Measurements from ENCODE around the gene PROP1.
"Not testable (repeated sequence)": the region's sequence is repeated elsewhere in the genome, so short reads cannot be mapped to it uniquely, and the experiment has no call there.

PROP1 gene

DNA sequence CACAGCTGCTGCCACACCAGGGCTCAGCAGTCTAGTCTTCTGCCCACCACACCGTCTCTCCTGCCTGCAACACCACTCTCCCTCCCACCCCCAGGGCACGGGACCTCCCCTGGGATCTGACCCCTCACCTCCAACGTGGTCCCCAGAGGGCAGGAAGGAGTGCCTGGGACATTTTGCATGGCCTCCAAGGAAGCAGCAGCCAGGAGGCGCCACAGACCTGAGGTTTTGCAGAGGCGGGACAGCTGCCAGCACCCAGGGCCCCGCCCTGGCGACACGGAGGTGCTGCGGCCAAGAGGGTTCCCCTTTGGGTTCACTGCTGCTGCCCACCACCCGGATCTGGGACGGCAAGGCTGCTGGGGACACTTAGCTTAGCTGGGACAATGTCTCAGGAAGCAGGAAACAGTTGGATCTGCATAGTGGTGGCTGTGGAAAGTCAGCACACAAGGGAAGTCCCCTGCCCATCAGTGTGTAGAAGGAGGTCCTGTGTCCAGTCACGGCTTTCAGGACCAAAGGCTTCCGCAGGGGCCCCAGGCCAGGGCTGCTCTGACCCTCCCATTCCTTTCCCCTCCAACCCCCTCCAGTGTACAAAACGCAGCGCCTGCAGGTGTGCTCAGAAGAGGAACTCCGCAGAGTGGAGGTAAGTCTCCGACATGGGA, 13.8 kb downstream of the PROP1 start:
- DNase-seq, result no peak

DNA sequence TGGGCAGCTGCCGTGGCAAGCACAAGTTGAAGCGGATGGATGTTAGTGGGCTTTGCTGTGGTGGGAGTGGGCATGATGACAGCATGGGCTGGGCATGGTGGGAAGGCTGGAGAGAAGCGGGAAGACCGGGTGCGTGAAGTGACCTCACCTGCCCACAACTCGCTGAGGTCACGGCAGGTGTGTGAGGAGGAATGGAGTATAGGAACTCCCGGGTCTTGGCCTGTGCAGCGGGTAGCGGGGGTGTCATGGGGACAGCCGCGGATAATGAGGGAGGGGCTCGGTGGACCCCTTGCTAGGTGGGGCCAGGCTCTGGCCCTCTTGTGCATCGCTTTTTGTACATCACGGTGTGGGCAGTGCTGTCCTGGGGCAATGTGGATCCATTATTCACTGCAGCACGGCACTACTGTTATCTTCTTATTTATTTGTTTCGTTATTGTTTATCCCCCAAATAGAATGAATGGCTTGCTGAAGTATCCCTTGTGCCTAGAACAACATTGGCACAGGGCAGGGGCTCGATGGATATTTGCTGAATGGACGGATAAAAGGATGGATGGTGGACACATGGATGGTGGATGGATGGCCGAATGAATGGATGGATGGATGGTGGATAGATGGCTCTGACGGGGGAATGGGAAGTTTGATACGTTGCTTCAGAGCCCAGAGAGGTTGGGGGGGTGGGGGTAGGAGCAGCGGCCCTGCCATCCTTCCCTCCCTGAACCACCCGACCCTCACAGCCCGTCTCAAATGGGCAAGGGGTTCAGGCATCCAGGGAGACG, 14.6 kb downstream of the PROP1 start:
- DNase-seq, result no peak

DNA sequence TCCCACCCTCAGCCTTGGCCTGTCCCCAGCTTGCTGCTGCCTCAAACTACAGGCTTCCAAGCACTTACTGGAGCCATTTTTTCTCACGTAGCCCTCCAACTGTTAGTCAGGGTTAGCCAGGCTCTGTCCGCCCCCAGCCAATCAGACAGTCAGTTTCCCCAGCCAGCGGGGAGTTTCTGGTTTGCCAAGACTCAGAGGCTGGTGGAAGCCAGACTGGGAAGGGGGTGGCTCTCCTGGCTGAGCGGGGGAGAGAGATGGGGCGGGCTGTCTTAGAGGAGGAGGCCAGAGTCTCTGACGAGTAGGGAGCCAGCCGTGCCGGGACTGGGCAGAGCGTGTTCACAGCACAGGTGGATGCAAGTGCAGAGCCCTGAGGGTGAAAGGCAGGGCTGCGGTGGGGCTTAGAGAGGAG, 15.3 kb downstream of the PROP1 start:
- DNase-seq, result no peak

DNA sequence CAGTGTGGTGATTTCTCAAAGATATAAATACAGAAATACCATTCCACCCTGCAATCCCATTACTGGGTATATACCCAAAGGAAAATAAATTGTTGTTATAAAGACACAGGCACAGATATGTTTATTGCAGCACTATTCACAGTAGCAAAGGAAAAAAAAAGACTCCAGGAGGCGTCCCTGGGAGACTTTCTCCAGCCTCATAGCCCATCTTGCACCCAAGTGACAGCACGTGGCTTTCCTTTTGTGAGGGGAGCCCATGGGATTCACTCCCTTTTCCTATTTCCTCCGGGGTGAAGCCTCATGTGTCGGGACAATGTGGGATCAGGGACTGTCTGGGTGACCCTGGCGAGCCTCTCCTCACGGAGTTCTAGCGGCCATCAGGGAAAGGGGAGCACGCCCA, 18.4 kb downstream of the PROP1 start:
- DNase-seq, result not testable (repeated sequence)

- no peak for DNase-seq
These were observed 22.9 kb downstream of the PROP1 start for GRCh38 chr5:177973066-177973635.

DNA sequence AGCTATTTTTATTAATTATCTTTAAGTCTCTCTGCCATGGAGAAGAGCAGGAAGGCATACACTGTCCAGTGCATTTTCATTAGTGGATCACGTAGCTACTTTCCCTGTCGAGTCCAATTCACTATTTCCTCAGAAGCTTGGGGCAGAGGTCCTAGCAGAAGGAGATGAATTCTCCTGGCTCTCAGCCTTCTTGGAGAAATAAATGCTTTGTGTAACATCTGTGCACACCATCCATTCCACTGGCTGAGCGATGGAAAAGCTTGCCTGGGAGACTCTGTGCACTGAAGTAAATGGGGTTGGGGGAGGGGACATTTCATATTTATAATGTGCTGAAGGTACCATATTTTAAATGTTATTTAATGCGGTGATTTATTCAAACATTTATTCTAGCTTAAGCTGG, 23.4 kb downstream of the PROP1 start:
- no peak for DNase-seq

DNA sequence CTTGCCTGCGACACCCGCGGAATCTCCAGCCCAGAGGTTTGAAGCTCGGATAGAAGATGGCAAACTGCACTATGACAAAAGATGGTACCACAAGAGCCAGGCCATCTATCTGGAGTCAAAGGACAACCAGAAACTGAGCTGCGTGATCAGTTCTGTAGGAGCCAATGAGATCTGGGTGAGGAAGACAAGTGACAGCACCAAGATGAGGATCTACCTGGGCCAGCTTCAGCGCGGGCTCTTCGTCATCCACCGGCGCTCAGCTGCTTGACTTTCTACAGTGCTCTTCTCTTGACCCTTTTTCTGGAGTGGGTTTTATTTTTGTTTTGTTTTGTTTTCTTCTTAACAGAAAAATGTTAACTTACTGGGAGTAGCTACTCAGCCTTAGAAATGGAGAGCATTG, 24.0 kb downstream of the PROP1 start:
- not testable (repeated sequence) for DNase-seq

DNA sequence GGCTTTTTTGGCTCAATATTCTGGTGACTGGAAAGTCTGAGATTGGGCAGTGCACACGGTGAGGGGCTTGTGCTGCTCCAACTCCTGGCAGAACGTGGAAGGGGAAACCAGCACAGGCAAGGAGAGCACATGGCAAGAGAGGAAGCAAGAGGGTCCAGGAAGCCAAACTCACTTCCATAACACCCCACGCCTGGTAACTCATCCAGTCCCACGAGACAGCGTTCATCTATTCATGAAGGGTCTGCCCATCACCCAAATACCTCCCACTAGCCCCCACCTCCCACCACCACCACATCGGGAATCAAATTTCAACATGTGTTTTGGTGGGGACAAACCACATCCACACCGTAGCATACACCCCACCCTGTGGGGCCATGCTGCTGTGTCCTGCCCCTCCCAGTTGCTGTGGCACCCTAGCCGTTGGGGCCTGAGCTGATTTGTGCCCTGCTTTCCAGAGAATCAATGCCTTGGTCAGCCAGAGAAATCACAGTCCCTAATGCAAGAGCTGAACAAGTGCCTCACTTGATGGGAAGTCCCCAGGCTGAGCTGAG, 27.3 kb downstream of the PROP1 start:
- DNase-seq, result no peak

DNA sequence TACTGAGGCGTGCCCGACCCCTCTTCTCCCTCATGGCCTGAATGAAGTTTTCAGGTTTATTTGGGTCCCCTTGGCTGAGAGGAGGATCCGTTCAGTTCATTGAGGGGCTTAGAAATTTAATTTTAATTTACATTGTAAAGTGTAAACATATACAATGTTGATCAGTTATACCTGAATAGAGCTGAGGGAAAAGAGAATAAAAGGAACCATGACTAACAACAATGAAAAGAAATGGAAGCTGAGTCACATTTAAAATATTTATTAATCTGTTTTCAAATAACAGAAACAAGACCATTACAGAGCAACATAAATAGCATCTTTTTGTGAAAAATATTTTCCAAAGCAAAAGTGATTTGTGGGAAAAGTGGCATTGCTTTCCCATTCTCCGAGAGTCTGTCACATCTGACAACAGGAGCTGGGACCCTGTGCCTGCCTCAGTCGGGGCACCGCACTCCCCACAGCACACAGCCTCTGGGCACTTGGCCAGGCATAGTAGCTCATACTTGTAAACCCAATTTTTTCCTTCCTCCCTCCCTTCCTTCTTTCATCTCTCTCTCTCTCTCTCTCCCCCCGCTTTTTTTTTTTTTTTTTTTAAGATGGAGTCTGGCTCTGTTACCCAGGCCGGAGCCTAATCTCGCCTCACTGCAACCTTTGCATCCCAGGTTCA, 28.7 kb downstream of the PROP1 start:
- no peak for DNase-seq

DNA sequence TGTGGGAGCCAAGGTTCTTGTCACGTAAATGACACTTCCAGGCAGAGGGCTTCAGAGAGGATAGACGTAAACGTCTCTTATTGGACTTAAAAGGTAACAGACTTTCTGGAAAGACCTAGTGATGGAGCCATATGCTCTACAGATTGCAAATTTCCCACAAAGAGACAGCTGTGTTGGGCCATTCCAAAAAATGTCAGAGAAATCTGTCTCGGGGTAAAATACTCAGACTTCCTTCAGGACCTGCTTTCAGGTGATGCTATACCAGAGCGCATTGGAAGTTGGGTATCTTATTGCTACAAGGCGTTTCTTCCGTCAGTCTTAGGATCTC, 29.2 kb downstream of the PROP1 start:
- no peak for DNase-seq

GRCh38 chr5:177966009-177966838, 29.8 kb downstream of the PROP1 start:
- DNase-seq, result no peak

GRCh38 chr5:177964471-177964870, 31.6 kb downstream of the PROP1 start:
- no peak for DNase-seq

GRCh38 chr5:177963966-177964365, 32.1 kb downstream of the PROP1 start:
- DNase-seq, result no peak

- DNase-seq, result no peak
These were observed 36.7 kb downstream of the PROP1 start for GRCh38 chr5:177959315-177959714.

- no peak for DNase-seq
These were observed 37.3 kb downstream of the PROP1 start for GRCh38 chr5:177958696-177959095.

DNA sequence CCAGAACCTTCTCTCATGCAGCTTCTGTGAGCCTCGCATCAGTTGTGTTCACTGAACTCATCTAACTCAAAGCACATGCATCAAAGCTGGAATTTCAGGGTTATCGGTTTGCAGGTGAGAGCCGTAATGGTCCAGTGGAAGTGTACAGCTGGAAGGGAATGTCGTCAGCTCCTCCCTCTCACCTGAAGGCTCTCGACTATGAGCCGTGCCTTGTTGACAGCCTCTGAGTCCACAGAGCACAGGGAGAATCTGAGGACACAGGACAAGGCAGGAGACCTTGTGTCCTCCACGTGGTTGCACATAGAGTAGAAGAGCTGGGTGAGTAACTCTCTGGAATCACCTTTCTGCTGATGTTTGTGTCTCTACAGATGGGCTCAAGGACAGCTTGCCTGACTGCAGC, 38.8 kb downstream of the PROP1 start:
- DNase-seq, result no peak

DNA sequence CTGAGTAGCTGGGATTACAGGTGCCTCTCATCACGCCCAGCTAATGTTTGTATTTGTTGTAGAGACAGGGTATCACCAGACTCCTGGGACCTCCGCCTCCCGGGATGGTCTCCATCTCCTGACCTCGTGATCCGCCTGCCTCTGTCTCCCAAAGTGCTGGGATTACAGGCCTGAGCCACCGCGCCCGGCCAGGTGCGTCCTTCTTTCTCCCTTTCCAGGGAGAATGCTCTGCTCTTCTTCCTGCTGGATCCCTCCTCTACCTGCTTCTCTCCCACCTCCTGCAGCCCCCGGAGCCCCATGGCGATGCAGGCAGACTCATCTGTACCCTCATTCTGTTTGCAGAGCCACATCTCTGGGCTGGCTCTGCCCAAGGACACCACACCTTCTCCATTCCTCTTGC, 42.9 kb downstream of the PROP1 start:
- not testable (repeated sequence) for DNase-seq

GRCh38 chr5:177949656-177950055, 46.4 kb downstream of the PROP1 start:
- DNase-seq, result not testable (repeated sequence)

- DNase-seq, result not testable (repeated sequence)
These were observed 47.0 kb downstream of the PROP1 start for GRCh38 chr5:177949065-177949464.

DNA sequence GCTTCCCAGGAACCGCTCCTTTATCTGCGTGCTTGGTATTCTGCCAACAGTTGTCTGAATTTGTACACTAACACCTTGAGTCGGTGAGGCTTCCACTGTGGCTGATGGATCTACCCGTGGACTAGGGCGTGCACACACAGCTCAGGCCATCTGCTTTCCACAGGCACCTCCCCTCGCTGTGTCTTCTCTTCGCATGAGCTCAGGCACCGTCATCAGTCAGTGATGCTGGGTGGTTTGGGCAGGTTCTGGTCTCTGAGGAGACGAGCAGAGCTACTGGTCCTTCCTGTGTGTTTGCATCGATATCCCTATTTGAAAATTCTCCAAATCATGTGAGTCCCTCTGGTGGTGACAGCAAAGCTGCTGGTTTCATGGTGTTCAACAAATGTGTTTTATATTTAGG, 48.1 kb downstream of the PROP1 start:
- DNase-seq, result not testable (repeated sequence)

DNA sequence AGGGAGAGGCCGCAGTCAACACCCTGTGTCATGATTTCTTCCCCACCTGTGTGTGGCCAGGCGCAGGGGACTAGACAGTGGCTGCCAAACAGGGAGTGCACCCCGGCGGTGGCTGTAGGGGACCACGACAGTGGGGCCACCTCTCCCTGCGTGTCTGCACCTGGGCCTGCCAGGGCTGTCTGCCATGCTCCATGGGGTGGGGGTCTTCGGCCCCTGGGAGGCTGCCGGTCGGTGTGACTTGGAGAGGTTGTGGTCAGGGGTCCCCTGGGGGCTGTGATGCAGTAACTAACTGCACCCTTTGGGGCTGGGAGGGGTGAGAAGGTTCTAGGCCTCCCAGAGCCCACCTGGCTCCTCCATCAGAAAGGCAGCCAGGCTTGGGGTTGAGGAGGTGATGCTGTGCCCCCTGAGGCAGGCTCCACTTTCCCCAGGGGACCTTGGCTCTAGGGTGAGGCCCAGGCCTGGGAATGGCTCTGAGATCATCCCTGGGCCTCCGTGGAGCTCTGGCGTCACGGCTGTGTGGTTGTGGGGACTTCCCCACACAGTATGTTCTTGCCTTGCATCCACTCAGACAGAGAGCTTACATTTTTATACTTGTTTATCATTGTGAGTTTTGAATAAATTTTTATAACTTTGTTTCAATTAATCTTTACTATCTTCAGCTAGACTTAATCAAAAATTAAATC, 50.3 kb downstream of the PROP1 start:
- DNase-seq, result not testable (repeated sequence)

- DNase-seq, result not testable (repeated sequence)
These were observed 50.9 kb downstream of the PROP1 start for GRCh38 chr5:177945145-177945544.
